ENCODE results near the gene ZSCAN20. TPM values are rescaled to one million over a fixed set of nuclear protein-coding genes. Genes with fewer than 3 reads are reported as not detected.

The ZSCAN20 gene
- total RNA-seq, 3 donors from 2014 or later (not counting 1 experiment from before 2014, with no cell fraction given) = 0.49 to 1.5 (median 1.0) TPM

- intact Hi-C loops (cut with micrococcal nuclease) = no loop called here
- no peaks in the 10 kb centered on the region for H3K9me3 Mint-ChIP-seq
- no peak overlapping the region for H3K27ac Mint-ChIP-seq
These were observed 45.5 kb upstream of the ZSCAN20 start for GRCh38 chr1:33426916-33427315.

GRCh38 chr1:33428661-33429060, 43.8 kb upstream of the ZSCAN20 start:
- no peak overlapping the region for H3K27ac Mint-ChIP-seq
- ATAC-seq (no peak), DNase-seq (no peak)
- H3K36me3 ChIP-seq (ENCODE audit: control insufficient read depth, insufficient read depth, low read length) = no peaks in the 10 kb centered on the region
- no peaks in the 10 kb centered on the region for H3K4me1 Mint-ChIP-seq
- intact Hi-C loops (cut with micrococcal nuclease) = no loop called here
- H3K4me1 ChIP-seq (ENCODE audit: control insufficient read depth, insufficient read depth, low read length) = peaks cover 10% of the 10 kb centered on the region
- H3K4me3 Mint-ChIP-seq = no peak overlapping the region
- peaks cover 8 to 13% of the 10 kb centered on the region in 2 donors for H3K27me3 Mint-ChIP-seq (ENCODE audit: low read depth in 2 of 2)
- no peaks in the 10 kb centered on the region for H3K36me3 Mint-ChIP-seq
- TF ChIP-seq CTCF (IDR thresholded peaks at IDR 0.05) = no peak
- 89% methylated on average over 2 of the region's 2 CpGs for WGBS (ENCODE audit: insufficient coverage)
- peaks cover 19% of the 10 kb centered on the region for H3K27me3 ChIP-seq (ENCODE audit: control insufficient read depth, insufficient read depth, low read length)
- no peak overlapping the region for H3K4me3 ChIP-seq (ENCODE audit: low read length)
- no peaks in the 10 kb centered on the region for H3K9me3 Mint-ChIP-seq
- H3K27ac ChIP-seq (ENCODE audit: low read length) = no peak overlapping the region
- H3K9me3 ChIP-seq (ENCODE audit: control insufficient read depth, insufficient read depth, low read length) = no peaks in the 10 kb centered on the region

More at GRCh38 chr1:33426916-33427315, 45.5 kb upstream of the ZSCAN20 start:
- peaks cover 14 to 30% of the 10 kb centered on the region in 2 donors for H3K27me3 Mint-ChIP-seq (ENCODE audit: low read depth in 2 of 2)
- no peaks in the 10 kb centered on the region for H3K36me3 Mint-ChIP-seq
- TF ChIP-seq CTCF (IDR thresholded peaks at IDR 0.05) = no peak
- WGBS (ENCODE audit: insufficient coverage) = 92% methylated on average over 3 of the region's 3 CpGs
- Histone ChIP-seq H3K27ac (ENCODE audit: low read length) (no peak overlapping the region), H3K4me1 (ENCODE audit: control insufficient read depth, insufficient read depth, low read length) (peaks cover 10% of the 10 kb centered on the region), H3K36me3 (ENCODE audit: control insufficient read depth, insufficient read depth, low read length) (no peaks in the 10 kb centered on the region), H3K9me3 (ENCODE audit: control insufficient read depth, insufficient read depth, low read length) (no peaks in the 10 kb centered on the region), H3K4me3 (ENCODE audit: low read length) (no peak overlapping the region), H3K27me3 (ENCODE audit: control insufficient read depth, insufficient read depth, low read length) (peaks cover 19% of the 10 kb centered on the region)
- no peak for DNase-seq
- ATAC-seq = no peak
- H3K4me3 Mint-ChIP-seq = no peak overlapping the region
- no peaks in the 10 kb centered on the region for H3K4me1 Mint-ChIP-seq

- Histone ChIP-seq H3K9me3 (ENCODE audit: control insufficient read depth, insufficient read depth, low read length) (no peaks in the 10 kb centered on the region), H3K4me1 (ENCODE audit: control insufficient read depth, insufficient read depth, low read length) (peaks cover 10% of the 10 kb centered on the region), H3K27ac (ENCODE audit: low read length) (no peak overlapping the region), H3K27me3 (ENCODE audit: control insufficient read depth, insufficient read depth, low read length) (peaks cover 19% of the 10 kb centered on the region), H3K36me3 (ENCODE audit: control insufficient read depth, insufficient read depth, low read length) (no peaks in the 10 kb centered on the region), H3K4me3 (ENCODE audit: low read length) (no peak overlapping the region)
- no peak for DNase-seq
- Mint-ChIP-seq H3K4me1 (no peaks in the 10 kb centered on the region), H3K9me3 (no peaks in the 10 kb centered on the region), H3K27me3 (ENCODE audit: low read depth in 2 of 2) (peaks cover 8 to 13% of the 10 kb centered on the region in 2 donors), H3K27ac (no peak overlapping the region), H3K4me3 (no peak overlapping the region), H3K36me3 (no peaks in the 10 kb centered on the region)
- no peak for ATAC-seq
- TF ChIP-seq CTCF (IDR thresholded peaks at IDR 0.05) = no peak
- 96% methylated on average over 2 of the region's 2 CpGs for WGBS (ENCODE audit: insufficient coverage)
- intact Hi-C loops (cut with micrococcal nuclease) = no loop called here
These were observed 43.1 kb upstream of the ZSCAN20 start for GRCh38 chr1:33429332-33429731.
